Karpas-422 (cell line): ENCODE measurements around the gene PCNT. TPM values are rescaled to one million over a fixed set of nuclear protein-coding genes. Genes with fewer than 3 reads are reported as not detected.

Experiments
- DNase-seq: peaks from one replicate; pipeline ENCODE4 v3.0.0-alpha.2; 2015
- H2AFZ ChIP-seq: fragments of 200-600 bp; sonication (generic); 2 replicates; pipeline ENCODE4 v1.6.1; 2014; ENCODE audit warnings: antibody characterized with exemption, low read length, mixed read lengths
- H3K27ac ChIP-seq: fragments of 200-600 bp; sonication (generic); 2 replicates; pipeline ENCODE4 v1.5.1; 2014; ENCODE audit warnings: mild to moderate bottlenecking, low read length, moderate library complexity
- H3K27me3 ChIP-seq: fragments of 200-600 bp; sonication (generic); 2 replicates; pipeline ENCODE4 v1.6.1; 2014; ENCODE audit warnings: low read length, mixed read lengths
- H3K36me3 ChIP-seq: fragments of 200-600 bp; sonication (generic); 2 replicates; pipeline ENCODE4 v1.6.1; 2014; ENCODE audit warnings: low read length, mixed read lengths; ENCODE audit not compliant: insufficient read depth
- H3K4me1 ChIP-seq: fragments of 200-600 bp; sonication (generic); 2 replicates; pipeline ENCODE4 v1.6.1; 2014; ENCODE audit warnings: mild to moderate bottlenecking, low read length, mixed read lengths
- H3K4me2 ChIP-seq: fragments of 200-600 bp; sonication (generic); 2 replicates; pipeline ENCODE4 v1.6.1; 2014; ENCODE audit warnings: low read length, low read depth, mild to moderate bottlenecking; ENCODE audit not compliant: poor library complexity, severe bottlenecking
- H3K4me3 ChIP-seq: fragments of 200-600 bp; sonication (generic); 2 replicates; pipeline ENCODE4 v1.5.1; 2014; ENCODE audit warnings: mild to moderate bottlenecking, antibody characterized with exemption, low read length, mixed read lengths
- H3K79me2 ChIP-seq: fragments of 200-600 bp; sonication (generic); 2 replicates; pipeline ENCODE4 v1.6.1; 2014; ENCODE audit warnings: mild to moderate bottlenecking, low read length, mixed read lengths
- H3K9ac ChIP-seq: fragments of 200-600 bp; sonication (generic); 2 replicates; pipeline ENCODE4 v1.6.0; 2014; ENCODE audit warnings: low read length
- H3K9me2 ChIP-seq: fragments of 200-600 bp; sonication (generic), shearing (Covaris generic); replicated peaks from 2 replicates; pipeline ENCODE4 v1.6.0; 2014; ENCODE audit warnings: mild to moderate bottlenecking, low read length, moderate library complexity; ENCODE audit not compliant: insufficient read depth
- H3K9me3 ChIP-seq: fragments of 300-700, 200-600 bp; sonication (generic); 2 replicates; pipeline ENCODE4 v1.6.1; 2014; ENCODE audit warnings: low read length, mixed read lengths
- H4K20me1 ChIP-seq: fragments of 200-600 bp; sonication (generic); 2 replicates; pipeline ENCODE4 v1.6.1; 2014; ENCODE audit warnings: mild to moderate bottlenecking, antibody characterized with exemption, low read length, low read depth; ENCODE audit not compliant: insufficient read depth
- total RNA-seq: library from RNA; depleted of rRNA; stranded (reverse); fragments of >200 nt; shearing (Covaris generic); gene quantifications from 2 replicates; pipeline ENCODE4 v1.2.3, GENCODE V29; 2014; ENCODE audit warnings: low replicate concordance

PCNT gene
- total RNA-seq, 1 experiment from 2014 or later = 31.5 TPM

DNA sequence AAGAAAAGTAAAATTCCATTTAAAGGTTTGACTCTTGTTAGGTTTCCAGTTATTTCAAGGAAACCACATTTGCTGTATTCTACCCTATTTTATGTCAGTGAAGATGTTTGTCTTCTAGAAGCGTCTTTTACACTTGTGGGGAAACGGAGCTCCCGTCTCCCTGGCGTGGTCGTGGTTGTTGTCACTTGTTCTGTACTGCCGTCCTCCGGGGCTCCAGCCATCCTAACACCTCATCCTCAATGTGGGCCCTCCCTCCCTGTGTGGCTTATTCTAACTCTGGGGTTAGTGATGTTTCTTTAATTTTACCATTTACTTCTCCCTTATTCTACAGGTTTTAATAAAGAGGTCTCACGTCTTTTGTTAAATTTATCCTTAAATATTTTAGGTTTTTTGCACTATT, 82.0 kb downstream of the PCNT start:
- Histone ChIP-seq H3K9me3 (no peaks in the 10 kb centered on the region), H3K27ac (no peak overlapping the region), H2AFZ (no peak overlapping the region), H3K4me2 (no peak overlapping the region), H3K9me2 (no peaks in the 10 kb centered on the region), H3K36me3 (peaks cover 10% of the 10 kb centered on the region; the same call in 1 of the 2 replicates), H3K27me3 (no peaks in the 10 kb centered on the region), H3K4me1 (no peaks in the 10 kb centered on the region), H3K4me3 (no peak overlapping the region), H3K9ac (no peak overlapping the region), H4K20me1 (no peaks in the 10 kb centered on the region), H3K79me2 (peaks cover 8% of the 10 kb centered on the region)
- no peak for DNase-seq

- peaks cover 8% of the 10 kb centered on the region for H3K79me2 ChIP-seq
- DNase-seq = no peak
- H3K9me2 ChIP-seq = no peaks in the 10 kb centered on the region
- H3K36me3 ChIP-seq = peaks cover 8% of the 10 kb centered on the region; the same call in 1 of the 2 replicates
- H3K27me3 ChIP-seq = no peaks in the 10 kb centered on the region
- H3K9ac ChIP-seq = no peak overlapping the region
- no peaks in the 10 kb centered on the region for H3K4me1 ChIP-seq
- H2AFZ ChIP-seq = no peak overlapping the region
- H3K27ac ChIP-seq = no peak overlapping the region
- H4K20me1 ChIP-seq = no peaks in the 10 kb centered on the region
- H3K4me2 ChIP-seq = no peak overlapping the region
- no peaks in the 10 kb centered on the region for H3K9me3 ChIP-seq
- no peak overlapping the region for H3K4me3 ChIP-seq
These were observed 85.9 kb downstream of the PCNT start for GRCh38 chr21:46409641-46410406.

DNA sequence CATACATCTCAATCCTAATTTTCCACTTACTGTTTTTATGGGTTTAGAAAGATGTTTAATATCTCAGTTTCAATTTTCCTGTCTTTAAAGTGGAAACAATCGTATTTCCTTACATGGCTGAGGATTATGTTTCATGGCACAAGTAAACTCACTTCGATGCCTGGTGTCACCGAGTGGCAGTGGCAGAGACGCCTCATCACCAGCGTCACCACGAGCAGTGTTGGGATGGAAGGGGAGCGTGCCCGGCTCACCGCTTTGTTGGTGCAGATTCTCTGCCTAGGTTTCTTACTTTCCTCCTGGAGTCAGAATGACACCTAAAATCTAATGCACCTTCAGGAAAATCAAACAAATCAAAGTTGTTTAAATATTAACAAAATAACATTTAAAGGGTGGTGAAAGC, 86.6 kb downstream of the PCNT start:
- Histone ChIP-seq H3K4me1 (no peaks in the 10 kb centered on the region), H3K36me3 (peaks cover 8% of the 10 kb centered on the region; the same call in 1 of the 2 replicates), H3K4me3 (no peak overlapping the region)

GRCh38 chr21:46411236-46411635, 87.3 kb downstream of the PCNT start:
- DNase-seq = no peak
- H3K4me2 ChIP-seq = no peak overlapping the region
- H3K27me3 ChIP-seq = no peaks in the 10 kb centered on the region
- no peak overlapping the region for H3K27ac ChIP-seq
- peaks cover 8% of the 10 kb centered on the region for H3K79me2 ChIP-seq
- no peaks in the 10 kb centered on the region for H4K20me1 ChIP-seq
- H3K4me3 ChIP-seq = no peak overlapping the region
- no peak overlapping the region for H3K9ac ChIP-seq
- no peaks in the 10 kb centered on the region for H3K9me2 ChIP-seq
- H2AFZ ChIP-seq = no peak overlapping the region
- H3K9me3 ChIP-seq = no peaks in the 10 kb centered on the region
- H3K4me1 ChIP-seq = no peaks in the 10 kb centered on the region
- peaks cover 8% of the 10 kb centered on the region; the same call in 1 of the 2 replicates for H3K36me3 ChIP-seq

More for the DNA sequence above, 86.6 kb downstream of the PCNT start:
- Histone ChIP-seq H3K9me3 (no peaks in the 10 kb centered on the region), H2AFZ (no peak overlapping the region), H3K27ac (no peak overlapping the region), H3K9me2 (no peaks in the 10 kb centered on the region), H3K27me3 (no peaks in the 10 kb centered on the region), H4K20me1 (no peaks in the 10 kb centered on the region), H3K4me2 (no peak overlapping the region), H3K9ac (no peak overlapping the region), H3K79me2 (peaks cover 8% of the 10 kb centered on the region)
- DNase-seq = no peak

- Histone ChIP-seq H3K27ac (no peak overlapping the region), H2AFZ (no peak overlapping the region), H3K4me1 (no peaks in the 10 kb centered on the region), H3K79me2 (peaks cover 4% of the 10 kb centered on the region; the same call in 1 of the 2 replicates), H3K36me3 (peaks cover 8% of the 10 kb centered on the region; the same call in 1 of the 2 replicates), H4K20me1 (no peaks in the 10 kb centered on the region), H3K9me3 (no peaks in the 10 kb centered on the region), H3K27me3 (no peaks in the 10 kb centered on the region), H3K9ac (no peak overlapping the region), H3K9me2 (no peaks in the 10 kb centered on the region), H3K4me3 (no peak overlapping the region), H3K4me2 (no peak overlapping the region)
- DNase-seq = no peak
These were observed 87.7 kb downstream of the PCNT start for GRCh38 chr21:46411691-46412090.

GRCh38 chr21:46412521-46413364, 88.8 kb downstream of the PCNT start:
- H3K4me2 ChIP-seq = no peak overlapping the region
- H3K9ac ChIP-seq = no peak overlapping the region
- H3K9me2 ChIP-seq = no peaks in the 10 kb centered on the region
- no peak for DNase-seq
- H3K79me2 ChIP-seq = no peaks in the 10 kb centered on the region
- 0 out of 2 replicates have a peak, but pooled peaks cover 8% of the 10 kb centered on the region for H3K36me3 ChIP-seq
- H2AFZ ChIP-seq = no peak overlapping the region
- H3K4me1 ChIP-seq = no peaks in the 10 kb centered on the region
- H3K9me3 ChIP-seq = no peaks in the 10 kb centered on the region
- H4K20me1 ChIP-seq = no peaks in the 10 kb centered on the region
- H3K4me3 ChIP-seq = no peak overlapping the region
- H3K27me3 ChIP-seq = no peaks in the 10 kb centered on the region
- no peak overlapping the region for H3K27ac ChIP-seq

- no peak for DNase-seq
- H3K9ac ChIP-seq = no peak overlapping the region
- no peak overlapping the region for H3K4me2 ChIP-seq
- H3K27ac ChIP-seq = no peak overlapping the region
- H4K20me1 ChIP-seq = no peaks in the 10 kb centered on the region
- no peaks in the 10 kb centered on the region for H3K4me1 ChIP-seq
- no peaks in the 10 kb centered on the region for H3K9me3 ChIP-seq
- H3K27me3 ChIP-seq = no peaks in the 10 kb centered on the region
- 0 out of 2 replicates have a peak, but pooled peaks cover 3% of the 10 kb centered on the region for H3K36me3 ChIP-seq
- H3K9me2 ChIP-seq = no peaks in the 10 kb centered on the region
- H3K79me2 ChIP-seq = no peaks in the 10 kb centered on the region
- no peak overlapping the region for H3K4me3 ChIP-seq
- no peak overlapping the region for H2AFZ ChIP-seq
These were observed 89.4 kb downstream of the PCNT start for GRCh38 chr21:46413365-46413696.

GRCh38 chr21:46414965-46415275, 91.0 kb downstream of the PCNT start:
- no peaks in the 10 kb centered on the region for H3K9me2 ChIP-seq
- no peak for DNase-seq
- no peaks in the 10 kb centered on the region for H3K27me3 ChIP-seq
- no peak overlapping the region for H2AFZ ChIP-seq
- H3K4me1 ChIP-seq = no peaks in the 10 kb centered on the region
- no peaks in the 10 kb centered on the region for H3K79me2 ChIP-seq
- 0 out of 2 replicates have a peak, but pooled peaks cover 3% of the 10 kb centered on the region for H3K36me3 ChIP-seq
- no peak overlapping the region for H3K4me2 ChIP-seq
- H3K9me3 ChIP-seq = no peaks in the 10 kb centered on the region
- no peak overlapping the region for H3K4me3 ChIP-seq
- H3K27ac ChIP-seq = no peak overlapping the region
- no peaks in the 10 kb centered on the region for H4K20me1 ChIP-seq
- H3K9ac ChIP-seq = no peak overlapping the region
